Fibroblast of peridontal ligament (primary cell): Measurements from ENCODE around the gene SOX13.

Source experiments
- DNase-seq: peaks from one replicate; pipeline ENCODE4 v3.0.0-alpha.2; 2010; ENCODE audit errors: extremely low read depth

The SOX13 gene

GRCh38 chr1:204106825-204107224 lies 33.9 kb downstream of the SOX13 start:
- no peak for DNase-seq

DNA sequence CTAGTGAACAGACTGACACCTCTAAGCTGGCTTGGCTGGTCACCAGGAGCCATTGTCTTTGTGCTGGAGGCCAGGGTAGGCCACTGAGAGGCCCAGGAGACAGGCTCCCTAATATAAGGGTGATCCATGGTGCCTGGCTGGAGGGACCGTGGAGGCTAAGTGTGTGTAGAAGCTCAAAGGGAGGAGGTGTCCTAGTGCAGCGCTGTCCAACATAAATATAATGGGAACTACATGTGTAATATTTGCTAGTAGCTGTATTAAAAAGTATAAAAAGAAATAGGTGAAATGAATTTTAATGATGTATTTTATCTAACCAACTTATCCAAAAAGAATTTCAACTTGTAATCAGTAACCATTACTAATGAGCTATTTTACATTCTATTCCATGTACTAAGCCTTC lies 35.0 kb downstream of the SOX13 start:
- DNase-seq: no peak

DNA sequence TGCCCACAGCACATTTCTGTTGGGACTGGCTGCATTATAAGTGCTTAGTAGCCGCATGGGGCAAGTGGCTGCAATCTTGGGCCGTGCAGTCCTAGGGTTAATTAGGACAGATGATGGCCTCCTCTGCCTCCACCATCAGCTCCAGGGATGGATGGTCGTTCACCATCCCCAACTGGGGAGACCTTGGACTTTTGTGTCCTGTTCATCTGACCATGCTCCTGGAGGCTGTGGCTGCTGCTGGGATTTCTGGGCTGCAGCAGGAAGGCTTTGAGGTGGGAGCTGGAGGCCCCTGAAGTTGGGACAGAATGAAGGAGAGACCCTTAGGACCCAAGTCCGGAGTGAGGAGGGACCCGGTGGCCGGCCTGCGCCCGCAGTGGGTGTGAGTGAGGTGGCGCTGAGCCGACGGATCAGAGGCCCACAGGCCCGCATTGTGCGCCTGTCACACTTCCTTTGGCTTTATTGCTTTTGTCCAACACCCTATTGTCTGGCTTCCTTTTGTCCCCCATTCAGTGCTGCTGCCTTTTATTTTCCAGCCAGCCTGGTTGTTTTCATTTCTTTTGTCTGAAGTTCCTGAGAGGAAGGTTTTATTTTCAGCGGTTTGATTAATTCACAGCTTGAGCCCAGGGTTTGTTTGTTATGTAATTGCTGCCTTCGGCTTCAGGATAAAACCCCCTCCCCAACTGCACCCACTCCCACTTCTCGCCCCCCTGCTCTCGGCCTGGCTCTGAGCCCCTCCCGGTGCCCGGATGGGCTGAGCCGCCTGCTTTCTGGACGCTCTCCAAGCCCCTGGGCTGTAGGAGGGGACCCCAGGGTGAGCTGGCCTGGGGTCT lies 35.6 kb downstream of the SOX13 start:
- DNase-seq: no peak

DNA sequence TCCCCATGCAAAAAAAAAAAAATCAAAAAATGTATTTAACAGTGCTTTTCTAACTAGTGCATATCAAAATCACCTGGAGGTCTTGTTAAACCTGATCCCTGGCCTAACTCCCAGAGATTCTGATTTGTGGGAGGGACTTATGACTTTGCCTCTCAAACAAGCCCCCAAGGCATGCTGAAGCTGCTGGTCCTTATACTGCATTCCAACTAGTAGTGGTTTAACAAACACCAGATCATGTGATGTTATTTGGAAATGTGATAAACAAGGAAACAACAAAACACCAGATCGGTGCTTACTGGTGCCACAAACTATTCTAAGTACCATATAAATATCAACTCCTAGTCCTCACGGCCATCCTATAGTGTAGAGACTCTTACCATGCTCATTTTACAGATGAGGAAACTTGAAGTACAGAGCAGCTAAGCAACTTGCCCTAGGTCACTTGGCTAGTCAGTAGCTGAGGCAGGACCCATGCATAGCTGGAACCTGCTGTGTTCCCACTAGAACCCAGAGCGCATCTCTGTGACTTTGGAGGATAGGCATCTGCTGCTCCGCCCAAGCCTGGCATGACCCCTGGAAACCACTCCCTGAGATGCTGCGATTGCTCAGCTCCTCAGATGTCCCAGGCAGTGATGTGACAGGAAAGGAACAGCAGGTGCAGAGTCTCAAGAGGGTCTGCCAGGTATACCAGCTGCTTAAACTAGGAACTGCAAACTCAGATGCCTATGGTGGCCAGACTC lies 38.1 kb downstream of the SOX13 start:
- DNase-seq: no peak

DNA sequence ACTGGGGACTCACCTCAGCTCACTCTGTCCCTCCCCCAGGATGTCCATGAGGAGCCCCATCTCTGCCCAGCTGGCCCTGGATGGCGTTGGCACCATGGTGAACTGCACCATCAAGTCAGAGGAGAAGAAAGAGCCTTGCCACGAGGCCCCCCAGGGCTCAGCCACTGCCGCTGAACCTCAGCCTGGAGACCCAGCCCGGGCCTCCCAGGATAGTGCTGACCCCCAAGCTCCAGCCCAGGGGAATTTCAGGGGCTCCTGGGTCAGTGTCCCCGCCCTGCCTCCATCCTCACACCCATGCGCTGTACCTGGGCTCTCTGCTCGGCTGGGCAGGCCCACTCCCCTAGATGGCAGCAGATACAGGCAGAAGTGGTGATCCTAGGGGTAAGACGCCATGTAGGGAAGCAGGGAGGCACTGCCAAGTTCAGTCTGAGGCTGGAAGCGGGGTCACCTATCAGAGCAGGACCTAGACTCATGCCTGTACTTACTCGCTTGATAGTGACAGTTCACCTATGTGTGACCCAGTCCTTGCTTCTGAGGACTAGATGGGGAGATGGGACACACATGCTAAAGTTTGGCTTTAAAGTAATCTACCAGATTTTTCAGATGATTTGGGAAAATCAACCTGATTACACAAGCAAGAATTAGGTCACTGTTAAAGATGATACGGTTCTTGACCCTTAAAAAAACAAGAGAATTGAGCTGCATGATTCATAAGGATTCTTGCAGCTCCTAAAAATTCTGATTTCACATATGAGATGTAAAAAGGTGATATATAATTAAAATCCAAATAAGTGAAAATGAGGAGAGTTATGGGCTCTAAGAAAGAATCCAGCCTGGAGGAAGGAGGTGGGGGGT lies 40.2 kb downstream of the SOX13 start:
- peak; percentile 35 for DNase-seq

DNA sequence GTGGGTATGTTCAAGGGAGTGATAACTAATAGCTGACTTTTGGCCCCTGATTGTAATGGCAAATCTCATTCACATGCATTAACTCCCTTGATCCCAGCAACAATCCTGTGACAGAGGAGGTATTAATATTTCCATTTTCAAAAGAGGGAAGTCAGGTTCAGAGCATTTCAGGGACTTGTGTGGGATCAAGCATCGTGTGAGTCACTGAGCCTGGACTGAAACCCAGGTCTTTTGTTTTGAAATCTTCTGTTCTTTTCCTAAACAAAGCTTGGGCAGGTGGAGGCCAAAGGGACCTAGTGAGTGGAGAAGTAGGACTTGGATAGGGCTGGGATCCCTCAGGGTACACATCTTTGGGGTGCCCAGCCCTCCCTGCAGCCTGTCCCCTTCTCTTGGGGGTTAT lies 41.0 kb downstream of the SOX13 start:
- no peak for DNase-seq

DNA sequence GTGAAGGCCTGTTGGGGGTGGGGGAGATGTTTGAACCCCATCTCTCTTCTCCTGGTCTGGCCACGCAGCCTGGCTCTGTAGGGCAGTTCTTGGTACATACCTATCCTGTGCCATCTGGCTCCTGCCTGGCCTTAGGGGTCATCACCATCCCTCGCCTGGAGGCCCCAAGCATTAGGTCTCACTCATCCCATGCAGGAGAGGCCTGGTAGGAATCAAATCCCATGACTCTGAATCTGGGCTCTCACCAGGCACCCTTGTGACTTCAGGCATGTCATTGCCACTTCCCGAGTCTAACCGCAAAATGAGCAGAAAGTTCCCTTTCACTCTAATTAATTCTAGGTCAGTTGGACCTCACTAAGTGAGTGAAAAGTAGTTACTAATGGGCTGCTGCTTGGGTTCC lies 41.7 kb downstream of the SOX13 start:
- DNase-seq: no peak

- no peak for DNase-seq
These were observed 42.2 kb downstream of the SOX13 start for GRCh38 chr1:204115116-204115515.

- DNase-seq: no peak
These were observed 43.6 kb downstream of the SOX13 start for GRCh38 chr1:204116539-204116938.

GRCh38 chr1:204121840-204122555 lies 49.1 kb downstream of the SOX13 start:
- no peak for DNase-seq

DNA sequence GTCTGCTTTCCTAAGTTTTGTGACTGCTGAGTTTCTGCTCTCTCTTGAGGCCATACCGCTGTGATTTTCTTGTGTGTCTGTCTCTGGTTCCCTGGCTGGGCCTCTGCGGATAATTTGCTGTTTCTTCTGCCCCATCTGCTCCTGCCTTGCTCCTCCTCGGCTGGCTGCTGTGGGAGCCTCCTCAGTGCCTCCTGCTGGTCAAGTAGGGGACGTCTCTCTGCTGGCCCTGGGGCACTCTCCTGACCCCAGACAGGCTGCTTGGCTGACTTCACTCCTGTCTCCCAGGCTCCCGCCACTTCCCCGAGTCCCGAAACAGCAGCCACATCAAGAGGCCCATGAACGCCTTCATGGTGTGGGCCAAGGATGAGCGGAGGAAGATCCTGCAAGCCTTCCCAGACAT lies 50.5 kb downstream of the SOX13 start:
- no peak for DNase-seq

DNA sequence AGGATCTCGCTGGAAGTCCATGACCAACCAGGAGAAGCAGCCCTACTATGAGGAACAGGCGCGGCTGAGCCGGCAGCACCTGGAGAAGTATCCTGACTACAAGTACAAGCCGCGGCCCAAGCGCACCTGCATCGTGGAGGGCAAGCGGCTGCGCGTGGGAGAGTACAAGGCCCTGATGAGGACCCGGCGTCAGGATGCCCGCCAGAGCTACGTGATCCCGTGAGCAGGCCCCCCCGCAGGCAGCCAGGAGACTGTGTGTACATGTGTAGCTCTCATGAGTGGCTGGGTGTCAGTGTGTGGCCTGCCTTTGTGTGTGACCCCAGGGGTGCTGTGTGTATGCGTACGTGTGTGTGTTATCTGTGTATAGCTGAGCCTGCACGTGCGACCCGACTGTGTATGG lies 51.7 kb downstream of the SOX13 start:
- no peak for DNase-seq

- no peak for DNase-seq
These were observed 52.9 kb downstream of the SOX13 start for GRCh38 chr1:204125759-204126351.

GRCh38 chr1:204126386-204126785 lies 53.5 kb downstream of the SOX13 start:
- no peak for DNase-seq

DNA sequence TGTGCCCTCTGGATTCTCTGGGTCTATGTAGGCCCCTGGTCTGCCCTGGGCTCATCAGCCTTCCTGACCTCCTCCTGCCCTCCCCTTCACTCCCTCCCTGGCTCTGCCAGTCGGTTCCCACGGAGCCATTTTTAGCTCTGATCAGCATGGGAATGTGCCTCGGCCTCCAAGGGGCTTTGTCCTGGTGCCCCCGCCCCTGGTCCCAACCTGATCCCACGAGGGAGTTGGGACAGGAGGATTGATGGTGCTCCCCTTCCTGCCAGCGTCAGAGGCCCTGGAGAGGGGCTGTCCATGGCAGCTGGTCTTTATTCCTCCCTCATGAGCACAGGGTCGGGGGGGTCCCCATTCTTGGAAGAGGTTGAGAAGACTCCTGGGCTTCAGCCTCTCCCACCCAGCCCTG lies 54.0 kb downstream of the SOX13 start:
- no peak for DNase-seq

DNA sequence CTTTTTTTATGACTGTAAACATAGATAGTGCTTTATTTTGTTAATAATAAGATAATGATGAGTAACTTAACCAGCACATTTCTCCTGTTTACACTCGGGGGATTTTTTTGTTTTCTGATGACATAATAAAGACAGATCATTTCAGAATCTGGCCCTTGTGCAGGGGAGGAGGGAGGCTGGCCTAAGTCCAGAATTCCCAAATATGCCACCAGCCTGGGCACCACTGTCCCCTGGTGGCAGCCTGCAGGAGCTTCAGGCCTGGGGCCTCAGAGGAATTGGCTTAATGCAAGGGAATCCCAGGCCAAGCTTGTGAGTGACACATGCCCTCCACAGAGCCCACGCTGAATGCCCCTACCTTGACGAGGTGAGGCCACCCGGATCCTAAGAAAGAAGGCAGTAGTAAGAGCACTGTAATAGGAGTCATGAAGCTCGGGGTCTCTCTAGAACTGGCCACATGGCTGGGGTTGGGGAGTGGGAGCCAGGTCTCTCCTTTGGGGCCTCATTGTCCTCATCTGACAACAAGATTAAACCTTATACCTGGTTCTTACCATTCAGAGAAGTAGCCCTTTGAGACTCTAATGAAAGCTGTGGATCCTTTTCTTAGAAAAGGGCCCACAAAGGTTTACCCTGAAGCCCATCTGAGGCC lies 54.8 kb downstream of the SOX13 start:
- peak; percentile 85 for DNase-seq

DNA sequence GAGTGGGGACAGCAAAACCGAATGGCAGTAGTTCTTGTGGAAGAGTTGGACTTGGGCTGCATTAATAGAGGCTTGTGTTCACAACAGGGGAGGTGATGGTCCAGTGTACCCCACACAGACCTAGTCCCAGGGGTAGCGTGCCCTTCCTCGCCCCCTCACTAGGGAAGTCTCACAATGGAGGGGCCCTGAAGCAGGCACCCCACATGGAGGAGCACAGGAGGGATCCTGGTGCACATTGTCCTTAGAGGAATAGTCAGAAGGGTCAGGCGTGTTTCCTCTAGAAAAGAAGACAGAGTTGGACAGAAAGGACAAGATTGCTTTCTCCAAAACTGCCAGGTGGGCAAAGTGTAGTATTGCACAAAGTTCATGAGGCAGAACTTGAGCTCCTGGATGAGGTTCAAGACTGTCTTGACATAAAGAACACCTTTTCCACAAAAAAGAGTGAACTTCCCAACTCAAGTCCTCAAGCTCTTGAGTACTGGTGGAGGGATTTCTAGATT lies 55.6 kb downstream of the SOX13 start:
- DNase-seq: no peak

DNA sequence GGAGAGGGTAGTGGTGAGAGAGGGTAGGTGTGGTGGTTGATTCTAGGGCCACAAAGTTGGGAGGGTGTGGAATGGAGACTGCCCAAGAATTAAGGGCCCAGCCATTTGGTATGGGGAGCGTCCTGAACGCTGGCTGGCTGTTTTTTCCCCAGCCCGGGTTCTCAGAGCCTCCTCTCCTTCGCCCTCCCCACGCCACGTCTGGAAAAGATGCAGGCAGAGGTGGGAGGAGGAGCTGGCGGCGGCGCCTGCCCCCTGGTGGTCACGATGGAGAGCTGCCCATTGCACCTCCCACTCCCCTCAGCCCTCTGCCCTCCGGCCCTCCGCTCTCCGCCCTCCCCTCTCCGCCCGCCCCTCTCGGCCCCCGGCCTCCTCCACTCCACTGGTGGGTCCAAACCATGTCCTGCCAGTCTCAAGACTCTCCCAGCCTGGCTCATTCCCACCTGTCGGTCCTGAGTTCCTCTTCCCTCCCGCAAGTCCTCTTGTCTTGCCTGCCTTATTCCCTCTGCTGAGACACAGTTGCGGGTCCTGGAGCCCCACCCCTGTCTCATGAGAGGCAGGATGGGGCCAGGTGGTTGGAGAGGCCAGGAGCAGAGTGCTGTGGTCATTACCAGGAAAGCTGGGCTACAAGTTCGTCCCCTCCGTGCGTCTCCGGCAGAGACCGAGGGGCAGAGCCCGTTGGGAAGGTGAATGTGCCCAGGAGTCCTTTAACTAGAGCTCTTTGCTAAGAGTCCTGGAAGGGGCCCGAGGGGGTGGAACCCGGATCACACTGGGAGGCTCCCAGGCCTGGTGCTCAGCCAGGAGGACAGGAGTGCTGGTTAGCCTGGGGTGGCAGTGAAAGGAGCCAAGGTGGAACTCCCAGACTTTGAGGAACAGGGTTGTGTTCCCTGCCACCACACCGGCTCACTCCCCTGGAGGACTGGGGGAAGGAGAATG lies 56.3 kb downstream of the SOX13 start:
- peak; percentile 57 for DNase-seq

- DNase-seq: no peak
These were observed 57.3 kb downstream of the SOX13 start for GRCh38 chr1:204130178-204130577.
